Parathyroid adenoma (tissue), 2 donors: ENCODE results near the gene LPIN1.
"Not testable (repeated sequence)": the region's sequence is repeated elsewhere in the genome, so short reads cannot be mapped to it uniquely, and the experiment has no call there.

ENCODE experiments used
- H2AFZ ChIP-seq: fragments of 300-600 bp; sonication (generic); one replicate; pipeline ENCODE4 v1.7.0; 2017; ENCODE audit warnings: antibody characterized with exemption, mild to moderate bottlenecking
- H3K27ac ChIP-seq: fragments of 300-600 bp; sonication (generic); one replicate; pipeline ENCODE4 v1.7.0; 2017
- H3K27me3 ChIP-seq: fragments of 300-600 bp; sonication (generic); one replicate; pipeline ENCODE4 v1.7.0; 2017; ENCODE audit warnings: low read length; ENCODE audit not compliant: control insufficient read depth, insufficient read depth
- H3K36me3 ChIP-seq: fragments of 300-600 bp; sonication (generic); one replicate; pipeline ENCODE4 v1.7.0; 2017; ENCODE audit warnings: low read length; ENCODE audit not compliant: control insufficient read depth, insufficient read depth
- H3K4me1 ChIP-seq: fragments of 300-600 bp; sonication (generic); one replicate; pipeline ENCODE4 v1.7.0; 2017; ENCODE audit warnings: control low read depth
- H3K4me2 ChIP-seq: fragments of 300-600 bp; sonication (generic); one replicate; pipeline ENCODE4 v1.7.0; 2017; ENCODE audit warnings: low read length
- H3K4me3 ChIP-seq: fragments of 300-600 bp; sonication (generic); one replicate; pipeline ENCODE4 v1.7.0; 2017; ENCODE audit warnings: low read depth, low read length
- H3K79me2 ChIP-seq: fragments of 300-600 bp; sonication (generic); one replicate; pipeline ENCODE4 v1.7.0; 2017; ENCODE audit warnings: control low read depth
- H3K9ac ChIP-seq: fragments of 300-600 bp; sonication (generic); one replicate; pipeline ENCODE4 v1.7.0; 2017; ENCODE audit warnings: mild to moderate bottlenecking
- H3K9me3 ChIP-seq: fragments of 300-600 bp; sonication (generic); one replicate; pipeline ENCODE4 v1.7.0; 2017; ENCODE audit warnings: low read length; ENCODE audit not compliant: control insufficient read depth
- TF ChIP-seq, protein P1 (sequence below): fragments of 300-600 bp; sonication (generic); IDR thresholded peaks from one replicate; pipeline ENCODE4 v1.7.0; 2017; ENCODE audit warnings: antibody characterized with exemption, mild to moderate bottlenecking
- donor health status: primary hyperparathyroidism.

LPIN1 gene

DNA sequence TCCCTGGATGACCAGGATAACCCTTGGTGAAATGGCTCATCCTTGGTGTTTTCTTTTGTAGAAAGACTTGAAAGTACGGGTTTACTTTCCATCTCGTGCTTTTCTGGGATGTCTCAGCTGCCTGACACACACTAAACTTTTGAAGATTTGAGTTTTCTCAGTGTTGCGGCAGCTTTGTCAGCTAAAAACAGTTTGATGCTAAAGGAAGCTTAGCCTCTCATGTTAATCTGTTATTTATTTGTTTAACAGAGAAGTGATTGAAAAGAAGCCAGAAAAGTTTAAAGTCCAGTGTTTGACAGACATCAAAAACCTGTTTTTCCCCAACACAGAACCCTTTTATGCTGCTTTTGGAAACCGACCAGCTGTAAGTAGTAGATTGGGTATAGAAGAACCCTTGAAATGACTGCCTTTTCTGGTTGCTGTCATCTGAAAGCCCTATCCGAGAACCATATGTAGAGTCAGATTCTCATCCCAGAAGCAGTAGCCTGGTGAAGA lies 72.8 kb downstream of the LPIN1 start:
- H3K36me3 ChIP-seq, result no peaks in the 10 kb centered on the region

DNA sequence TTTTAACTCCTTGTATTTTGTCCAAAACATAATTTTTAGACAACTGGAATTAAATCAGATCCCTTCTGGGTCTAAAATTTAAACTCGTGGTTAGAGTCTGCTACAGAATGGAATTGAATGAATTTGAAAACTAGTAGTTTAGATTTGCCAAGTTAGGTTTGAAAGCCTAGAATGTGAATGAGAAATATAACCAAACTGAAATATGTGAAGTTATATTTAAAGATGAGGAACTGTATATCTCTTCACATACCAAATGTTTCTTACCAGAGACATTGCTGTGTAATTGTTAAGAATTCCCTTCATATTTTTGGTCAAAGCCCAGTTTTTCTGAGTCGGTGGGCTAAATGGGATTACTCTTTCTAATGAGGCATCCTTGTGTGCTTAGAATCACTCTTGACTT lies 74.2 kb downstream of the LPIN1 start:
- TF ChIP-seq, protein P1, sequence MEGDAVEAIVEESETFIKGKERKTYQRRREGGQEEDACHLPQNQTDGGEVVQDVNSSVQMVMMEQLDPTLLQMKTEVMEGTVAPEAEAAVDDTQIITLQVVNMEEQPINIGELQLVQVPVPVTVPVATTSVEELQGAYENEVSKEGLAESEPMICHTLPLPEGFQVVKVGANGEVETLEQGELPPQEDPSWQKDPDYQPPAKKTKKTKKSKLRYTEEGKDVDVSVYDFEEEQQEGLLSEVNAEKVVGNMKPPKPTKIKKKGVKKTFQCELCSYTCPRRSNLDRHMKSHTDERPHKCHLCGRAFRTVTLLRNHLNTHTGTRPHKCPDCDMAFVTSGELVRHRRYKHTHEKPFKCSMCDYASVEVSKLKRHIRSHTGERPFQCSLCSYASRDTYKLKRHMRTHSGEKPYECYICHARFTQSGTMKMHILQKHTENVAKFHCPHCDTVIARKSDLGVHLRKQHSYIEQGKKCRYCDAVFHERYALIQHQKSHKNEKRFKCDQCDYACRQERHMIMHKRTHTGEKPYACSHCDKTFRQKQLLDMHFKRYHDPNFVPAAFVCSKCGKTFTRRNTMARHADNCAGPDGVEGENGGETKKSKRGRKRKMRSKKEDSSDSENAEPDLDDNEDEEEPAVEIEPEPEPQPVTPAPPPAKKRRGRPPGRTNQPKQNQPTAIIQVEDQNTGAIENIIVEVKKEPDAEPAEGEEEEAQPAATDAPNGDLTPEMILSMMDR, result no peak

More for the DNA sequence above, 72.8 kb downstream of the LPIN1 start:
- no peaks in the 10 kb centered on the region for H3K9me3 ChIP-seq
- no peaks in the 10 kb centered on the region for H3K4me1 ChIP-seq
- H3K4me2 ChIP-seq, result no peak overlapping the region
- no peaks in the 10 kb centered on the region for H3K79me2 ChIP-seq
- H3K4me3 ChIP-seq, result no peak overlapping the region
- H3K9ac ChIP-seq, result no peak overlapping the region
- no peaks in the 10 kb centered on the region for H3K27me3 ChIP-seq
- H3K27ac ChIP-seq, result no peak overlapping the region
- no peak overlapping the region for H2AFZ ChIP-seq
- TF ChIP-seq, protein P1, result no peak

DNA sequence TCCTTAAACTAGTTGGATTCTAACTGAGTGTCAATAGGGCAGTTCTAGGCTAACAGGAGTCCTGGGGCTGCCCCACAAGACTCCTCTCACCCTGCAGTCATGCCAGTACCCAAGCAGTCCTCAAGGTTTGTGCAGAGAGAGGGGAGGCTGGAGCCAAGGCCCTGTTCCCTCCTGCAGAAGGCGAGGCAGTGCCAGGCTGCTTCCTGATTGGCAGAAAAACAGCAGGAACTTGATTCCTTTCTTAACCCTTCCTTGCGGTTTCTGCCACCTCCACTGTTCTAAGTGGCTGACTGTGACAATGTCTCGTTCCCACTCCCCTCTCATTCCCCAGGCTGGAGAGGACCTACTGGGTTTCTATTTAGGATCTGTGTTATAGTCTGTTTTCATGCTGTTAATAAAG lies 75.3 kb downstream of the LPIN1 start:
- Histone ChIP-seq H3K9ac (no peak overlapping the region), H3K36me3 (no peaks in the 10 kb centered on the region), H3K79me2 (no peaks in the 10 kb centered on the region), H3K4me1 (peaks cover 9% of the 10 kb centered on the region), H3K4me2 (no peak overlapping the region), H3K4me3 (no peak overlapping the region), H3K27ac (no peak overlapping the region), H2AFZ (no peak overlapping the region), H3K9me3 (no peaks in the 10 kb centered on the region), H3K27me3 (no peaks in the 10 kb centered on the region)
- TF ChIP-seq, protein P1, result no peak

More for the DNA sequence above, 74.2 kb downstream of the LPIN1 start:
- Histone ChIP-seq H2AFZ (no peak overlapping the region), H3K79me2 (no peaks in the 10 kb centered on the region), H3K27ac (no peak overlapping the region), H3K9me3 (no peaks in the 10 kb centered on the region), H3K4me1 (peaks cover 9% of the 10 kb centered on the region), H3K4me3 (no peak overlapping the region), H3K27me3 (no peaks in the 10 kb centered on the region), H3K36me3 (no peaks in the 10 kb centered on the region), H3K9ac (no peak overlapping the region), H3K4me2 (no peak overlapping the region)

DNA sequence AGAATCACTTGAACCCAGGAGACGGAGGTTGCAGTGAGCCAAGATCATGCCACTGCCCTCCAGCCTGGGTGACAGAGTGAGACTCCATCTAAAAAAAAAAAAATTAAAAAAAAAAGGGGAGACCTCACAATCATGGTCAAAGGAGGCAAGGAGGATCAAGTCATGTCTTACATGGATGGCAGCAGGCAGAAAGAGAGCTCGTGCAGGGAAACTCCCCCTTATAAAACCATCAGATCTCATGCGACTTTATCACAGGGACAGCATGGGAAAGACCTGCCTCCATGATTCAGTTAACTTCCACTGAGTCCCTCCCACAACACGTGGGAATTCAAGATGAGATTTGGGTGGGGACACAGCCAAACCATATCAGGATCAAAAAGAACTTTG lies 75.9 kb downstream of the LPIN1 start:
- H3K4me1 ChIP-seq, H2AFZ ChIP-seq, H3K27ac ChIP-seq, H3K36me3 ChIP-seq, H3K4me3 ChIP-seq, H3K4me2 ChIP-seq, H3K9me3 ChIP-seq, H3K27me3 ChIP-seq, H3K79me2 ChIP-seq, H3K9ac ChIP-seq: not testable (repeated sequence)

DNA sequence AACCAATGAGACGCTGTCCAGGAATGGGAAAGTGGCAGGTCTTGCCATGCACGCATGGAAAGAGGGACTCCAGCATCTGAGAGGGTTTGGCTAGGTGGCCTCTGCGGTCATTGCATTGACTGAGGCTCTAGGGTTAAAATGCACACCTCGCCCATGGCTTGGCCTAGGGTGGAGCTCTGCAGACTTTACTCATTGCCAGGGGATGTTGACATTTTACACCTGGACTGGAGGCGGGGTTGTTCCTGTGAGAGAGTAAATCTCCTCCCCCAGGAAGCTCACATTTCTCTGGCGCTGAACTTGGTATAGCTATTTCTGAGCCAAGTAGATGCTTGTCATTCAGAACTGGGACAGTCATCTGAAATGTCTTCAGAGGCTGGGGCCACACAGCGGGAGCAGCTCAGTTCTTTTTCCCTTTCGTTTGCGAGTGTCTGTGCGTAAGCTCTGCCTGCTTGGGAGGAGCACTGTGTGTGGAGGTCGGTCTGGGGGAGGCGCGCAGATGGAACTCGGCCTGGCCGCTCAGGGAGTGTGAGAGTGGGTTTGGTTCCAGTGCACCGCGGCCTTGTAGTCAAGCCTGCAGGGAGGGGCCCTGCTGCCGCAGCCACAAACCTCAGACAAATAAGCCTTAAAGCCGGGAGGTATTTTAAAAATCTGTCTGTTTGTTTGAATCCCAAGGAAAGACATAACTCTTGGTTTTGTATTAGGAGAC lies 76.5 kb downstream of the LPIN1 start:
- Histone ChIP-seq H3K79me2 (no peaks in the 10 kb centered on the region), H3K4me2 (no peak overlapping the region), H3K4me3 (no peak overlapping the region), H3K27me3 (no peaks in the 10 kb centered on the region), H3K9me3 (no peaks in the 10 kb centered on the region), H3K4me1 (peaks cover 9% of the 10 kb centered on the region), H3K27ac (no peak overlapping the region), H3K36me3 (no peaks in the 10 kb centered on the region), H3K9ac (no peak overlapping the region), H2AFZ (no peak overlapping the region)
- TF ChIP-seq, protein P1, result no peak
